H1 (cell line): Measurements from ENCODE around the gene PGAM5. TPM values are rescaled to one million over a fixed set of nuclear protein-coding genes. Genes with fewer than 3 reads are reported as not detected.

Source experiments
- CTCF ChIA-PET: fragments of 300-600 bp; sonication (Branson Sonifier 250); formaldehyde crosslinking; loops from one replicate; lab custom pipeline; 2021; ENCODE audit not compliant: partially characterized antibody; lab: Charles Lee
- POLR2A ChIA-PET: fragments of 300-600 bp; sonication (Branson Sonifier 250); formaldehyde crosslinking; loops from one replicate; lab custom pipeline; 2021; ENCODE audit warnings: inconsistent platforms; ENCODE audit not compliant: partially characterized antibody; lab: Charles Lee
- DNase-seq, 2 experiments: peaks; one replicate each; pipeline versions ENCODE4 v3.0.0 to v3.0.0-alpha.2; 2010 to 2022; ENCODE audit warnings: low spot score in 2 of 2, low read depth in 1 of 2, mixed read lengths in 1 of 2
- FAIRE-seq: peaks from 2 replicates; lab custom pipeline; 2011; peaks lifted over from hg19 to GRCh38; lab: Jason Lieb, UNC
- H2AFZ ChIP-seq: 2 replicates; pipeline ENCODE4 v1.8.1; 2012; ENCODE audit warnings: low read length, inconsistent platforms
- H2AK5ac ChIP-seq: 2 replicates; pipeline ENCODE4 v1.6.1; 2013; ENCODE audit warnings: low read depth, low read length
- H2BK120ac ChIP-seq: replicated peaks from 2 replicates; pipeline ENCODE3; 2013; ENCODE audit warnings: low read depth, low read length, inconsistent platforms
- H2BK12ac ChIP-seq: 2 replicates; pipeline ENCODE4 v1.6.1; 2013; ENCODE audit warnings: low read depth, low read length
- H2BK15ac ChIP-seq: 2 replicates; pipeline ENCODE4 v1.6.1; 2013; ENCODE audit warnings: low read length
- H2BK20ac ChIP-seq: 2 replicates; pipeline ENCODE4 v1.6.1; 2013; ENCODE audit warnings: low read length
- H2BK5ac ChIP-seq: 2 replicates; pipeline ENCODE4 v1.6.1; 2013; ENCODE audit warnings: low read depth, low read length
- H3K14ac ChIP-seq: 2 replicates; pipeline ENCODE4 v1.6.1; 2013; ENCODE audit warnings: inconsistent platforms; ENCODE audit not compliant: insufficient read length
- H3K18ac ChIP-seq: 2 replicates; pipeline ENCODE4 v1.6.1; 2013; ENCODE audit warnings: low read length; ENCODE audit errors: extremely low read depth
- H3K23ac ChIP-seq: 2 replicates; pipeline ENCODE4 v1.6.1; 2013; ENCODE audit warnings: inconsistent platforms; ENCODE audit not compliant: insufficient read length
- H3K23me2 ChIP-seq: 2 replicates; pipeline ENCODE4 v1.6.1; 2013; ENCODE audit warnings: low read depth, low read length
- H3K27ac ChIP-seq: 2 replicates; pipeline ENCODE4 v1.6.1; 2011; ENCODE audit warnings: low read depth, low read length, inconsistent platforms
- H3K27me3 ChIP-seq, 4 experiments: replicated peaks in 1 of 4; 1 replicate in 1 of 4; 2 replicates in 3 of 4; pipeline versions ENCODE4 v1.6.1 to v1.8.1; 2011 to 2013; ENCODE audit warnings: low read length in 3 of 4, mild to moderate bottlenecking in 3 of 4, inconsistent platforms in 2 of 4, mixed read lengths in 2 of 4, moderate library complexity in 1 of 4; ENCODE audit not compliant: control insufficient read depth in 3 of 4, insufficient read depth in 3 of 4; ENCODE audit errors: extremely low read depth in 1 of 4
- H3K36me3 ChIP-seq, 4 experiments: 2 replicates each; pipeline versions ENCODE4 v1.6.1 to v1.8.1; 2011 to 2013; ENCODE audit warnings: mild to moderate bottlenecking in 4 of 4, low read length in 3 of 4, moderate library complexity in 2 of 4, control low read depth in 1 of 4, inconsistent platforms in 1 of 4; ENCODE audit not compliant: insufficient read depth in 4 of 4, control insufficient read depth in 2 of 4
- H3K4ac ChIP-seq: replicated peaks from 2 replicates; pipeline ENCODE3; 2013; ENCODE audit warnings: low read length, low read depth, mixed read lengths, inconsistent platforms; ENCODE audit not compliant: insufficient read length
- H3K4me1 ChIP-seq, 4 experiments: replicated peaks in 1 of 4; 1 replicate in 1 of 4; 2 replicates in 3 of 4; pipeline versions ENCODE4 v1.6.1 to v1.8.1; 2011 to 2013; ENCODE audit warnings: low read length in 3 of 4, inconsistent platforms in 2 of 4, mixed read lengths in 1 of 4; ENCODE audit not compliant: insufficient read depth in 4 of 4, control insufficient read depth in 3 of 4
- H3K4me2 ChIP-seq, 2 experiments: 2 replicates each; pipeline versions ENCODE4 v1.6.1 to v1.8.1; 2011 to 2013; ENCODE audit warnings: low read depth in 2 of 2, low read length in 2 of 2, control low read depth in 1 of 2, inconsistent platforms in 1 of 2, mild to moderate bottlenecking in 1 of 2; ENCODE audit not compliant: insufficient read depth in 1 of 2
- H3K4me3 ChIP-seq, 4 experiments: fragments of 200-600, 300-600 bp in 1 of 4; sonication (generic), shearing (Covaris generic), sonication (Bioruptor Twin) in 1 of 4; 2 replicates each; pipeline versions ENCODE4 v1.5.1 to v1.8.1; 2011 to 2016; ENCODE audit warnings: low read length in 4 of 4, low read depth in 3 of 4, control low read depth in 2 of 4, inconsistent platforms in 2 of 4, mild to moderate bottlenecking in 2 of 4, mixed read lengths in 1 of 4, moderate library complexity in 1 of 4; ENCODE audit not compliant: insufficient read depth in 2 of 4; ENCODE audit errors: extremely low read depth in 1 of 4
- H3K56ac ChIP-seq: replicated peaks from 2 replicates; pipeline ENCODE3; 2013; ENCODE audit warnings: low read depth, mild to moderate bottlenecking, mixed read lengths, low read length, inconsistent platforms; ENCODE audit not compliant: insufficient read length
- H3K79me1 ChIP-seq: 2 replicates; pipeline ENCODE4 v1.6.1; 2013; ENCODE audit warnings: low read depth, low read length, control low read depth
- H3K79me2 ChIP-seq, 2 experiments: 2 replicates each; pipeline versions ENCODE4 v1.6.1 to v1.8.1; 2012 to 2013; ENCODE audit warnings: low read length in 2 of 2, mild to moderate bottlenecking in 2 of 2, inconsistent platforms in 1 of 2; ENCODE audit not compliant: insufficient read depth in 2 of 2, control insufficient read depth in 1 of 2
- H3K9ac ChIP-seq, 4 experiments: replicated peaks in 1 of 4; 1 replicate in 1 of 4; 2 replicates in 3 of 4; pipeline versions ENCODE4 v1.6.1 to v1.8.1; 2011 to 2013; ENCODE audit warnings: low read depth in 3 of 4, low read length in 3 of 4, control low read depth in 2 of 4, mild to moderate bottlenecking in 2 of 4, moderate library complexity in 2 of 4, inconsistent platforms in 1 of 4; ENCODE audit errors: extremely low read depth in 1 of 4
- H3K9me3 ChIP-seq, 2 experiments: 2 replicates each; pipeline versions ENCODE4 v1.6.1 to v1.8.1; 2012 to 2013; ENCODE audit warnings: mild to moderate bottlenecking in 2 of 2, moderate library complexity in 2 of 2, control low read depth in 1 of 2, inconsistent platforms in 1 of 2, low read depth in 1 of 2, low read length in 1 of 2, mixed read lengths in 1 of 2; ENCODE audit not compliant: insufficient read depth in 2 of 2
- H4K20me1 ChIP-seq, 2 experiments: replicated peaks in 1 of 2; 2 replicates each; pipeline versions ENCODE3 to v1.8.1; 2011 to 2013; ENCODE audit warnings: inconsistent platforms in 2 of 2, low read length in 2 of 2, mild to moderate bottlenecking in 1 of 2; ENCODE audit not compliant: insufficient read depth in 2 of 2, control insufficient read depth in 1 of 2
- H4K5ac ChIP-seq: 2 replicates; pipeline ENCODE4 v1.6.1; 2013; ENCODE audit warnings: low read length, low read depth, mixed read lengths, inconsistent platforms; ENCODE audit not compliant: insufficient read length
- H4K8ac ChIP-seq: 2 replicates; pipeline ENCODE4 v1.8.0; 2013; ENCODE audit warnings: mild to moderate bottlenecking, moderate library complexity, low read length, inconsistent platforms; ENCODE audit not compliant: insufficient read depth; ENCODE audit errors: extremely low read depth
- H4K91ac ChIP-seq: replicated peaks from 2 replicates; pipeline ENCODE3; 2013; ENCODE audit warnings: low read length, mixed read lengths, inconsistent platforms; ENCODE audit not compliant: insufficient read length
- CEBPB ChIP-seq: IDR thresholded peaks from 2 replicates; pipeline ENCODE4 v1.6.1; 2012; ENCODE audit warnings: low read depth, low read length
- CTBP2 ChIP-seq: IDR thresholded peaks from 2 replicates; pipeline ENCODE4 v1.7.0; 2011; ENCODE audit warnings: borderline replicate concordance, mild to moderate bottlenecking, moderate library complexity, mixed read lengths, low read length; ENCODE audit not compliant: insufficient read depth, insufficient read length
- EGR1 ChIP-seq: IDR thresholded peaks from 2 replicates; pipeline ENCODE4 v1.6.1; 2011; ENCODE audit warnings: low read depth, low read length, borderline replicate concordance
- EZH2 ChIP-seq: fragments of 200-600 bp; sonication (generic); IDR thresholded peaks from 2 replicates; pipeline ENCODE4 v1.7.1; 2012; ENCODE audit warnings: low read depth, mild to moderate bottlenecking, moderate library complexity, low read length, inconsistent platforms; ENCODE audit not compliant: severe bottlenecking
- GABPA ChIP-seq: IDR thresholded peaks from 2 replicates; pipeline ENCODE4 v1.6.1; 2011; ENCODE audit warnings: mild to moderate bottlenecking, low read length, moderate library complexity, borderline replicate concordance; ENCODE audit not compliant: insufficient read depth
- HDAC6 ChIP-seq: IDR thresholded peaks from one replicate; pipeline ENCODE4 v1.7.1; 2012; ENCODE audit warnings: low read depth, mild to moderate bottlenecking, inconsistent platforms, low read length, moderate library complexity
- JUND ChIP-seq: IDR thresholded peaks from 2 replicates; pipeline ENCODE4 v1.6.1; 2011; ENCODE audit warnings: mild to moderate bottlenecking, improper control_type of control experiment, low read length
- MAFK ChIP-seq: IDR thresholded peaks from 2 replicates; pipeline ENCODE4 v1.6.1; 2012; ENCODE audit warnings: low read depth, mild to moderate bottlenecking, improper control_type of control experiment, low read length
- MAX ChIP-seq: IDR thresholded peaks from 2 replicates; pipeline ENCODE4 v1.6.1; 2012; ENCODE audit warnings: inconsistent platforms
- NANOG ChIP-seq: IDR thresholded peaks from 2 replicates; pipeline ENCODE4 v1.6.1; 2011; ENCODE audit warnings: low read length, low read depth, mild to moderate bottlenecking, inconsistent platforms; ENCODE audit not compliant: insufficient read depth, poor library complexity, severe bottlenecking
- RFX5 ChIP-seq: IDR thresholded peaks from 2 replicates; pipeline ENCODE4 v1.6.1; 2011; ENCODE audit warnings: low read depth, low read length, improper control_type of control experiment, borderline replicate concordance
- SAP30 ChIP-seq: fragments of 300-600 bp; sonication (generic); IDR thresholded peaks from 2 replicates; pipeline ENCODE4 v1.7.1; 2012; ENCODE audit warnings: low read length, moderate library complexity, mild to moderate bottlenecking, inconsistent platforms; ENCODE audit not compliant: insufficient read depth, insufficient replicate concordance
- TAF1 ChIP-seq: IDR thresholded peaks from 2 replicates; pipeline ENCODE4 v1.6.1; 2011; ENCODE audit warnings: mild to moderate bottlenecking, low read depth, low read length
- YY1 ChIP-seq: IDR thresholded peaks from 2 replicates; pipeline ENCODE4 v1.6.1; 2011; ENCODE audit warnings: low read depth, mild to moderate bottlenecking, low read length
- WGBS, 2 experiments: shearing (Covaris generic) in 1 of 2; methylation state at CpG; one replicate each; pipeline versions ENCODE4 v1.1.6 to v1.1.7; 2013 to 2015; ENCODE audit warnings: low lambda C conversion rate in 2 of 2, mixed read lengths in 2 of 2, inconsistent platforms in 1 of 2, low coverage in 1 of 2, missing lambda C conversion rate in 1 of 2; ENCODE audit not compliant: insufficient replicate concordance in 2 of 2, insufficient coverage in 1 of 2, insufficient read length in 1 of 2; ENCODE audit errors: extremely low coverage in 1 of 2, missing lambda C conversion rate in 1 of 2; 5-methylcytosine and 5-hydroxymethylcytosine counted together
- polyA plus RNA-seq, 7 experiments: library from polyadenylated mRNA; depleted of rRNA in 3 of 7; stranded (reverse) in 5 of 7; unstranded in 2 of 7; fragments of >200 nt in 5 of 7; fragments of 200-250 nt in 2 of 7; gene quantifications; 1 replicate in 5 of 7; 2 replicates in 1 of 7; 4 replicates in 1 of 7; pipeline versions ENCODE4 v1.2.1 to v1.2.3, GENCODE V29; 2011 to 2013; ENCODE audit warnings: missing spikeins in 2 of 7, mixed read lengths in 2 of 7
- total RNA-seq: library from RNA; stranded (reverse); fragmentation: NEBNext Ultra II Directional; extraction: Animal tissue kit (Norgen Biotek cat#: 25700); gene quantifications from 2 replicates; pipeline ENCODE4 v1.2.1, GENCODE V29; 2021

The PGAM5 gene
- total and polyA plus RNA-seq, 2 of the 8 experiments (the other 6 are each of a cell fraction or from before 2014, with no cell fraction given) = 66.4 to 84.0 TPM

GRCh38 chr12:132715874-132716273 lies 5.2 kb downstream of the PGAM5 start:
- Histone ChIP-seq H4K20me1 (peaks cover 7 to 23% of the 10 kb centered on the region in 2 experiments), H3K4ac (no peak overlapping the region), H2AFZ (no peak overlapping the region), H2BK12ac (no peak overlapping the region), H2BK15ac (no peak overlapping the region), H3K18ac (no peak overlapping the region), H3K27ac (no peak overlapping the region; the same call in 1 of the 2 replicates), H3K4me2 (no peak overlapping the region), H2AK5ac (no peak overlapping the region), H2BK20ac (no peak overlapping the region), H4K5ac (no peak overlapping the region), H3K79me2 (peaks cover 7 to 33% of the 10 kb centered on the region in 2 experiments), H3K9me3 (no peaks in the 10 kb centered on the region), H3K4me3 (no peak overlapping the region), H3K56ac (no peak overlapping the region), H3K9ac (no peak overlapping the region), H3K14ac (no peak overlapping the region), H2BK120ac (no peak overlapping the region), H3K79me1 (peaks cover 9% of the 10 kb centered on the region), H3K23ac (no peak overlapping the region), H3K4me1 (no peaks in the 10 kb centered on the region), H4K8ac (no peak overlapping the region), H3K36me3 (peaks cover 16 to 43% (median 34%) of the 10 kb centered on the region in 4 experiments), H2BK5ac (no peak overlapping the region), H3K27me3 (no peaks in the 10 kb centered on the region; a peak in 1 of 7 replicates), H4K91ac (no peak overlapping the region), H3K23me2 (no peaks in the 10 kb centered on the region; the same call in 1 of the 2 replicates)
- POLR2A ChIA-PET = interaction anchor here (1.1 kb wide), 1 partner anchor 11 kb away, joined by 3 read pairs; no protein-coding TSS in a partner anchor
- WGBS, 2 experiments = 87% methylated on average over 9 of the region's 9 CpGs; no CpG with 5 or more reads in 1 of the 2 experiments
- no peak for FAIRE-seq
- CTCF ChIA-PET = no interaction called here
- DNase-seq = no peak
- no peak for TF ChIP-seq JUND
- no peak for TF ChIP-seq RFX5
- no peak for TF ChIP-seq TAF1
- TF ChIP-seq CTBP2 = no peak
- no peak for TF ChIP-seq CEBPB
- TF ChIP-seq MAX = no peak
- no peak for TF ChIP-seq NANOG
- TF ChIP-seq EGR1 = no peak
- TF ChIP-seq EZH2 = no peak
- no peak for TF ChIP-seq SAP30
- TF ChIP-seq GABPA = no peak
- no peak for TF ChIP-seq MAFK
- TF ChIP-seq YY1 = no peak
- TF ChIP-seq HDAC6 = no peak
